Measurements from ENCODE around the gene PSTPIP2. TPM values are rescaled to one million over a fixed set of nuclear protein-coding genes. Genes with fewer than 3 reads are reported as not detected.

Gene PSTPIP2
- total and polyA plus RNA-seq, 9 of the 15 experiments (the other 6 are each of a cell fraction or from before 2014, with no cell fraction given): 14.0 to 45.7 (median 27.1) TPM

- TF ChIP-seq HCFC1 (IDR thresholded peaks at IDR 0.05; ENCODE audit: low read depth, low read length) (peak; percentile 85), E2F3 (CRISPR knock-in tag; IDR thresholded peaks at IDR 0.05) (no peak), CXXC5 (CRISPR knock-in tag; IDR thresholded peaks at IDR 0.05) (peak; percentile 35; the same call in 1 of the 2 replicates), CCAR2 (IDR thresholded peaks at IDR 0.05; ENCODE audit: low read depth, low read length) (no peak), ARID4B (CRISPR knock-in tag; IDR thresholded peaks at IDR 0.05) (no peak), STAT5A (IDR thresholded peaks at IDR 0.05; ENCODE audit: borderline replicate concordance, low read length) (no peak), ZNF830 (CRISPR knock-in tag; IDR thresholded peaks at IDR 0.05) (no peak), ZNF407 (IDR thresholded peaks at IDR 0.05; ENCODE audit: low read depth) (no peak), DACH1 (IDR thresholded peaks at IDR 0.05; ENCODE audit: partially characterized antibody) (no peak), GABPA (tag; conservative IDR thresholded peaks at IDR 0.05; ENCODE audit: low read depth) (peak; percentile 53), AFF4 (CRISPR knock-in tag; IDR thresholded peaks at IDR 0.05) (no peak)
Observed at GRCh38 chr18:46104128-46104911, 32.3 kb upstream of the PSTPIP2 start, which contains the start of gene HAUS1 (continued).
